ENCODE results near the gene DENND4A. TPM values are rescaled to one million over a fixed set of nuclear protein-coding genes. Genes with fewer than 3 reads are reported as not detected.

Gene DENND4A
- total RNA-seq, 1 donor from 2014 or later: 17.1 TPM

GRCh38 chr15:65722191-65722590, 69.9 kb downstream of the DENND4A start:
- TF ChIP-seq CTCF (IDR thresholded peaks at IDR 0.05; ENCODE audit: unreplicated experiment): no peak
- no peaks in the 10 kb centered on the region for H3K4me1 Mint-ChIP-seq (ENCODE audit: unreplicated experiment)
- H3K27ac Mint-ChIP-seq (ENCODE audit: unreplicated experiment): no peak overlapping the region
- no peak overlapping the region for H3K4me3 Mint-ChIP-seq (ENCODE audit: unreplicated experiment)
- DNase-seq (ENCODE audit: low spot score): no peak
- H3K36me3 Mint-ChIP-seq (ENCODE audit: low read depth, unreplicated experiment): peaks cover 11% of the 10 kb centered on the region
- H3K27me3 Mint-ChIP-seq (ENCODE audit: unreplicated experiment): no peaks in the 10 kb centered on the region
- H3K9me3 Mint-ChIP-seq (ENCODE audit: unreplicated experiment): no peaks in the 10 kb centered on the region

GRCh38 chr15:65712415-65712814, 79.7 kb downstream of the DENND4A start:
- TF ChIP-seq CTCF (IDR thresholded peaks at IDR 0.05; ENCODE audit: unreplicated experiment): no peak
- DNase-seq (ENCODE audit: low spot score): no peak
- Mint-ChIP-seq H3K4me3 (ENCODE audit: unreplicated experiment) (no peak overlapping the region), H3K27ac (ENCODE audit: unreplicated experiment) (no peak overlapping the region), H3K36me3 (ENCODE audit: low read depth, unreplicated experiment) (peaks cover 24% of the 10 kb centered on the region), H3K27me3 (ENCODE audit: unreplicated experiment) (no peaks in the 10 kb centered on the region), H3K4me1 (ENCODE audit: unreplicated experiment) (no peaks in the 10 kb centered on the region), H3K9me3 (ENCODE audit: unreplicated experiment) (no peaks in the 10 kb centered on the region)

GRCh38 chr15:65695081-65695480, 97.0 kb downstream of the DENND4A start:
- Mint-ChIP-seq H3K9me3 (ENCODE audit: unreplicated experiment) (no peaks in the 10 kb centered on the region), H3K27me3 (ENCODE audit: unreplicated experiment) (no peaks in the 10 kb centered on the region), H3K4me1 (ENCODE audit: unreplicated experiment) (no peaks in the 10 kb centered on the region), H3K27ac (ENCODE audit: unreplicated experiment) (no peak overlapping the region), H3K36me3 (ENCODE audit: low read depth, unreplicated experiment) (peaks cover 4% of the 10 kb centered on the region), H3K4me3 (ENCODE audit: unreplicated experiment) (no peak overlapping the region)
- no peak for DNase-seq (ENCODE audit: low spot score)
- TF ChIP-seq CTCF (IDR thresholded peaks at IDR 0.05; ENCODE audit: unreplicated experiment): no peak

GRCh38 chr15:65690778-65691177, 101.3 kb downstream of the DENND4A start:
- Mint-ChIP-seq H3K4me1 (ENCODE audit: unreplicated experiment) (no peaks in the 10 kb centered on the region), H3K4me3 (ENCODE audit: unreplicated experiment) (no peak overlapping the region), H3K27me3 (ENCODE audit: unreplicated experiment) (no peaks in the 10 kb centered on the region), H3K9me3 (ENCODE audit: unreplicated experiment) (no peaks in the 10 kb centered on the region), H3K36me3 (ENCODE audit: low read depth, unreplicated experiment) (peaks cover 4% of the 10 kb centered on the region), H3K27ac (ENCODE audit: unreplicated experiment) (no peak overlapping the region)
- DNase-seq (ENCODE audit: low spot score): no peak
- no peak for TF ChIP-seq CTCF (IDR thresholded peaks at IDR 0.05; ENCODE audit: unreplicated experiment)

- H3K36me3 Mint-ChIP-seq (ENCODE audit: low read depth, unreplicated experiment): peaks cover 4% of the 10 kb centered on the region
- DNase-seq (ENCODE audit: low spot score): no peak
- TF ChIP-seq CTCF (IDR thresholded peaks at IDR 0.05; ENCODE audit: unreplicated experiment): no peak
- H3K4me3 Mint-ChIP-seq (ENCODE audit: unreplicated experiment): no peak overlapping the region
- no peaks in the 10 kb centered on the region for H3K4me1 Mint-ChIP-seq (ENCODE audit: unreplicated experiment)
- no peaks in the 10 kb centered on the region for H3K27me3 Mint-ChIP-seq (ENCODE audit: unreplicated experiment)
- no peak overlapping the region for H3K27ac Mint-ChIP-seq (ENCODE audit: unreplicated experiment)
- no peaks in the 10 kb centered on the region for H3K9me3 Mint-ChIP-seq (ENCODE audit: unreplicated experiment)
Observed at GRCh38 chr15:65690173-65690572, 101.9 kb downstream of the DENND4A start.

Data from endothelial cell (in vitro differentiated cells).